Measurements from ENCODE around the gene FAM53A. TPM values are rescaled to one million over a fixed set of nuclear protein-coding genes. Genes with fewer than 3 reads are reported as not detected.
"Not testable (repeated sequence)": the region's sequence is repeated elsewhere in the genome, so short reads cannot be mapped to it uniquely, and the experiment has no call there.

FAM53A gene
- total RNA-seq, 2 donors from 2014 or later: 1.8 to 2.6 TPM

DNA sequence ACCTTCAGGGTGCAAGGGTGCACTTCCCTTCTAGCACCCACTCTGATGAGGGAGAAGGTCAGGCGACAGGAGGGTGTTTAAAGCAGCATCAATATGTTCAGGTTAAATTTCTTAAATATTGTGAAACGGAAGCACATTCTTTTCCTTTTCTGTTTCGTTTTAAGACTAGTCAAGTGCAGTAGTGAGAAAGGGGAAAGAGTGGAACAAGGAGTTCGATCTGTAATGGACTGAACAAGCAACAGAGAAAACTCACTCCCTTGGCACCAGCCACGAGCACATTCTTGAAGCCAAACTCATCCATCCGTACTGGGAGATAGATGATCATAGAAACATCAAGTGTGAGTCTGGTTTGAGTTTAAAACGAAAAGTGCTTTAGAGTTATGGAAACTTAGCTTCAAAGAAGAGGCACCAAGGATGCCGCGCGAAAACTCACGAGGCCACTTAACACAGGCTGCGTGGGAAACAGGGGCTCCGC is 815 bp downstream of the FAM53A start:
- Mint-ChIP-seq H3K4me3 (peak overlapping the region; percentile 83), H3K4me1 (peaks cover 11% of the 10 kb centered on the region), H3K9me3 (no peaks in the 10 kb centered on the region), H3K27me3 (no peaks in the 10 kb centered on the region), H3K36me3 (ENCODE audit: low read depth) (no peaks in the 10 kb centered on the region), H3K27ac (peak overlapping the region; percentile 56)
- ATAC-seq (replicated peaks): no peak

DNA sequence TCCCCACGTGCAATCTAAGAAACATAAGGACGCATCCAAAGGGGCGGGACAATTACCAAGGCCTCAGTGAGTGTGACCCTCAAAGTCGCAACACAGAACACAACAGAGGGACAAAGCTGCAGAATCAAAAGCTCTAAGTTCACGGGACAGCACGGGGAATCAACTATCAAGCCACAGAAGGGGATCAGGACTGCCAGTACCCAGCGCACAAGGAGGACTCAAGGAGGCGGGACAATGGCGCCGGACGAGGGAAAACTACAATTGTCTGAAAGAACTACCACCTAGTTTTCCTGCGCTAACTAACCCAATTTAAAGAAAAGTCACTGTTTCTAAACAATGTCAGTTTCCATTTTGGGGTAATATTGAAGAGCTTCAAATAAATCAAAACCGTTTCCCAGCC is 1.3 kb downstream of the FAM53A start:
- Mint-ChIP-seq H3K9me3 (no peaks in the 10 kb centered on the region), H3K4me1 (peaks cover 11% of the 10 kb centered on the region), H3K27me3 (no peaks in the 10 kb centered on the region), H3K4me3 (peak overlapping the region; percentile 83), H3K27ac (peak overlapping the region; percentile 56), H3K36me3 (ENCODE audit: low read depth) (no peaks in the 10 kb centered on the region)
- no peak for ATAC-seq (replicated peaks)

DNA sequence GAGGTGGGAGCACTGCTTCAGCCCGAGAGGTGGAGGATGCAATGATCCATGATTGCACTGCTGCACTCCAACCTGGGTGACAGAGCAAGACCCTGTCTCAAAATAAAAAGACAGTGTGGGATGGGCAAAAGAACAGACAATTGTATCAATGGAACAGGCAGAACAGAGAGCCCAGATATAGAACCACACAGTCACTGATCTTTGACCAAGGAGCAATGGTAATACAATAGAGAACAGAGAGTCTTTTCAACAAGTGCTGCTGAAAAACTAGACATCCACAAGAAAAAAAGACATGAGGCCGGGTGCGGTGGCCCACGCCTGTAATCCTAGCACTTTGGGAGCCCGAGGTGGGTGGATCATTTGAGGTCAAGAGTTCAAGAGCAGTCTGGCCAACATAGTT is 5.9 kb downstream of the FAM53A start:
- Mint-ChIP-seq H3K36me3 (ENCODE audit: low read depth) (no peaks in the 10 kb centered on the region), H3K4me1 (peaks cover 8% of the 10 kb centered on the region), H3K4me3 (no peak overlapping the region), H3K27me3 (no peaks in the 10 kb centered on the region), H3K27ac (no peak overlapping the region), H3K9me3 (no peaks in the 10 kb centered on the region)
- ATAC-seq (replicated peaks): no peak

DNA sequence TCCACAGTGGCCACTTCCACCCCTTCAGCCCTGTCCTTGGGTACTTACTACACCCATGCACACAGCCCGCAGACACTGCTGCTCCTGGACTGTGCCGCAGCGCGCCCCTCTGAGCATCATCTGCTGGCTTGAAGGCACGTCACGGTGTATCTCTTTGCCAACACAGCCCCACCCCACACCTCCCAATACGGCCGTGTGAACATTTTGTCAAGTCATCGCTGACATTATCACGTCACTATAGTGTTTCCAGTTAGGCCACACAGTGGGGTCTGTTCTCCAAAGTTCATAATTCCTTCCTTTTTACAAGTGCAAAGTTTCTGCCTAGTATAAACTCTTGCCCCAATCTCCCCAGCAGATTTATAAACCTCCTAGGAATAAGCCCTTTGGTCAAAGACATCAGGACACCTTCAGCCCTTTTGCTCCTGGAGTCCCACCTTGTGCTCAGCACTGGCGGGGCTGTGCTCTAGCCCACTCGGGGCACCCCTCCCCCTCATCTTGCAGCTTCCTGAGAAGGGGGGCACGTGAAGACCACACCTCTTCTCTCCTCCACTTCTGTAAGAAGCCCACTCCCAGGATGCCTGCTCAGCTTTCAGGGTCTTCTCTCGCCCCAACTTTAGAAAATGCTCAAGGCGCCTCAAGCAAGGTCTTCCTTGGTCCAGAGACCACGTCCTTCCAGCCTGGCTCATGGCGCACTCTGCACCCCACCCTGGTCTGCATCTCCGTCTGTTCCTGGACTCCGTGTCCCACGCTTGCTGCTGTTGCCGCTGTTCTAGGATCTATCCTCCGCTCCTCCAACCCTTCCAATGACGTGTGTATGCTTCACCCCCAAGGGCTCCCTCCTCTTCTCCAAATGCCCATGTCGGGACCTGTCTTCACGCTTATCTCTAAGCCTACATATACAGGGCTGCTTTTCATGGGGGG is 7.2 kb downstream of the FAM53A start:
- H3K36me3 Mint-ChIP-seq (ENCODE audit: low read depth): no peaks in the 10 kb centered on the region
- H3K4me3 Mint-ChIP-seq: no peak overlapping the region
- ATAC-seq (replicated peaks): no peak
- H3K27me3 Mint-ChIP-seq: no peaks in the 10 kb centered on the region
- peak overlapping the region; percentile 25 for H3K27ac Mint-ChIP-seq
- no peaks in the 10 kb centered on the region for H3K9me3 Mint-ChIP-seq
- no peaks in the 10 kb centered on the region for H3K4me1 Mint-ChIP-seq

DNA sequence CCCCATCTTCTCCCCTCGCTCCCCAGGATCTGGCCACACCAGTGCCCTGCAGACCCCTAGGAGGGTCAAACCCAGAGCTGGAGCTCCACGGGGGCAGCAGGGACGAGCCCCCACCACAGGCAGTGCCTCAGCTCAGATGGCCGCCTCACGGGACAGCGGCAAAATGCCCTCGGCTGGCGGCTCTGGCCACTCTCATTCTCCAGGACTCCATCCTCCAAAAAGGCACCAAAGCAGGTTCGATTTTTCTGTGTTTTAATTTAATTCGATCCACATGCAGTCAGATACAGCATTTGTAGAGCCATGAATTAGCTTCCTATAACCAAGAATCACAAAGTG is 8.3 kb downstream of the FAM53A start:
- ATAC-seq (replicated peaks): no peak
- no peak overlapping the region for H3K4me3 Mint-ChIP-seq
- no peak overlapping the region for H3K27ac Mint-ChIP-seq
- no peaks in the 10 kb centered on the region for H3K36me3 Mint-ChIP-seq (ENCODE audit: low read depth)
- H3K27me3 Mint-ChIP-seq: no peaks in the 10 kb centered on the region
- no peaks in the 10 kb centered on the region for H3K4me1 Mint-ChIP-seq
- H3K9me3 Mint-ChIP-seq: no peaks in the 10 kb centered on the region

DNA sequence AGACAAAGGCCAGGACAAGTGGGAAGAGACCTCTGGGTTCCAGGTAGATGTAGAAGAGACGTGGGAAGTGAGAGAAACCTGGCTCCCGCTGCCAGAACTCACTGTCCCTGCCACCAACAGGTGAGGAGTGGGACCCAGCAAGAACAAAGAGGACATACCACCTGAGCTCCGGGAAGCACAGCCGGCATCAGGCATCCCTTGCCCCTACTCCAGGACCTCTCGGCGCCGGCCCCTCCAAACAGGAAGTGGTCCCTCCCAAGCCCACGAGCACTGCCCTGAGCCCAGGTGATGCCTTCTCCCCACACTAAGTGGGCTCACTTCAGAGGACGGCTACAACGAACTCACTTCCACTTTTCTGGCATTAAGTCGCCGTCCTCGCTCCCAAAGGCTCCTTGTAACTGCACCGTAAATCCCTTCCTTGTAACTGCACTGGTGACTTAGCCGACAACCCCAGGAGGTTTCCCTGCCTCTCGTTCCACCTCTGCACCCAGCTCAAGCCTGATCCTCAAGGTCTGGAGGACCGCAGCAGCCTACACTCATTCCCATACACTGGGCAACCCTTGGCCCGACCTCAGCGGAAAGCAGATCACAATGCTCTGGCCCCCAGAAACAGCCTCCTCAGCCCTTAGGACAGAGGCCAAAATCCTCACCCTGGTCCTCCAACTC is 8.8 kb downstream of the FAM53A start:
- Mint-ChIP-seq H3K9me3 (no peaks in the 10 kb centered on the region), H3K4me3 (no peak overlapping the region), H3K27me3 (no peaks in the 10 kb centered on the region), H3K36me3 (ENCODE audit: low read depth) (no peaks in the 10 kb centered on the region), H3K4me1 (no peaks in the 10 kb centered on the region), H3K27ac (no peak overlapping the region)
- ATAC-seq (replicated peaks): no peak

DNA sequence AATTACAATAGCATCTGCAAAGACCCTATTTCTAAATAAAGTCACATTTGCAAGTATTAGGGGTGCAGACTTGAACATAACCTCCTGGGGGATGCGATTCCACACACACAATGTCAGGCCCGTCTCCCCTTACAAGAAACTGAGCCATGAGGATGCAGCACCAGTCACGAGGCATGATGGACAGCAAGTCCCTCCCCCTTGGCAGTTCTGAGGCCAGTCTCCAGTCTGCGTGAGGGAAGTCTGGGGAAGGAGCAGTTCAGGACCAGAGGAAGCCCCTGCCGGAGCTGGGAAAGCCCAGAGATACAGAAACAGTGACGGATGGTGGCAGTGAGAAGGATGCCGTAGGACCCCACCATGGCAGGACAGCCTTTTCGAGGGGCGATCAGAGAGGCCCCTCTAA is 9.4 kb downstream of the FAM53A start:
- Mint-ChIP-seq H3K4me3 (no peak overlapping the region), H3K36me3 (ENCODE audit: low read depth) (no peaks in the 10 kb centered on the region), H3K9me3 (no peaks in the 10 kb centered on the region), H3K4me1 (no peaks in the 10 kb centered on the region), H3K27me3 (no peaks in the 10 kb centered on the region), H3K27ac (no peak overlapping the region)
- ATAC-seq (replicated peaks): no peak

DNA sequence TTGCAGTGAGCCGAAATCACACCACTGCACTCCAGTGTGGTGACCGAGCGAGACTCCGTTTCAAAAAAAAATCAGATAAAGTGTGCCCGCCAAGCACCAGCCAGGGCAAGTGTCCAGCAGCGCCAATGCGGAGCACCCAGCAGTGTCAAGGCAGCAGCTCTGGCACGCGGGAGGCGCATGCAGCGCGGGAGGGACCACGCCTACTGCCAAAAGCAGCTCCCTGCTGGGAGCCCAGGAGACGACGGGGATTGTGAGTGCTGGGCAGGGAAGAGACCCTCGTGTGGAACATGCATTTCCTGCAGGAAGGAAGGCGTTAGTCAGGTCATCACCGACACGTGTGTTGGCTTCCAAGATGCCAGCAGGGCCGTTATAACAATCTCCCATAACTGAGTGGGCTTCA is 10.4 kb downstream of the FAM53A start:
- no peak for ATAC-seq (replicated peaks)
- Mint-ChIP-seq H3K27ac (no peak overlapping the region), H3K27me3 (no peaks in the 10 kb centered on the region), H3K9me3 (no peaks in the 10 kb centered on the region), H3K4me1 (no peaks in the 10 kb centered on the region), H3K36me3 (ENCODE audit: low read depth) (no peaks in the 10 kb centered on the region), H3K4me3 (no peak overlapping the region)

DNA sequence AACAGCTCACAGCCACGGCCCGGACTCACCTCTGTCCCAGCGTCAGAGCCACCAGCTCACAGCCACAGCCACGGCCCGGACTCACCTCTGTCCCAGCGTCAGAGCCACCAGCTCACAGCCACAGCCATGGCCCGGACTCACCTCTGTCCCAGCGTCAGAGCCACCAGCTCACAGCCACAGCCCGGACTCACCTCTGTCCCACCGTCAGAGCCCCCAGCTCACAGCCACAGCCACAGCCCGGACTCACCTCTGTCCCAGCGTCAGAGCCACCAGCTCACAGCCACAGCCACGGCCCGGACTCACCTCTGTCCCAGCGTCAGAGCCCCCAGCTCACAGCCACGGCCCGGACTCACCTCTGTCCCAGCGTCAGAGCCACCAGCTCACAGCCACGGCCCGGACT is 13.1 kb downstream of the FAM53A start:
- H3K4me1 Mint-ChIP-seq; H3K4me3 Mint-ChIP-seq; H3K27me3 Mint-ChIP-seq; H3K9me3 Mint-ChIP-seq; ATAC-seq (replicated peaks); H3K27ac Mint-ChIP-seq; H3K36me3 Mint-ChIP-seq (ENCODE audit: low read depth): not testable (repeated sequence)

DNA sequence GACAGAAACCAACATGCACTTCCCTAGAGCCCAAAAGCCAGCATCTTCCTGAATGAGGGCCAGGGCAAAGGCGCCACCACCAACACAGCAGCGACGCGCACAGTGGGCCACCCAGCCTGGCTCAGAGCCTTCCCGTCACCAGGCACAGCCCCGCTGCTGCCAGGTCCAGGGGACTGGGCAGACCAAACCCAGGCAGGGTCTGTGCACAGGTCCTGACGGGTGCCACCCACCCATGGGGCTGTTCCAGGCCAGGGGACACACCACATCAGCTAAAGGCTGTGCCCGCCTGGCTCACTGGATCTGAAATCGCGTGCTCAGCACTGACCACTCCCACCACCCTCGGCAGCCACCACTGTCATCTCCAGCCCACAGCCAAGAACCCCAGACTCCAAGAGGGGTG is 13.8 kb downstream of the FAM53A start:
- ATAC-seq (replicated peaks): no peak
- H3K27me3 Mint-ChIP-seq: no peaks in the 10 kb centered on the region
- H3K4me1 Mint-ChIP-seq: no peaks in the 10 kb centered on the region
- H3K36me3 Mint-ChIP-seq (ENCODE audit: low read depth): no peaks in the 10 kb centered on the region
- no peaks in the 10 kb centered on the region for H3K9me3 Mint-ChIP-seq
- H3K27ac Mint-ChIP-seq: no peak overlapping the region
- no peak overlapping the region for H3K4me3 Mint-ChIP-seq

DNA sequence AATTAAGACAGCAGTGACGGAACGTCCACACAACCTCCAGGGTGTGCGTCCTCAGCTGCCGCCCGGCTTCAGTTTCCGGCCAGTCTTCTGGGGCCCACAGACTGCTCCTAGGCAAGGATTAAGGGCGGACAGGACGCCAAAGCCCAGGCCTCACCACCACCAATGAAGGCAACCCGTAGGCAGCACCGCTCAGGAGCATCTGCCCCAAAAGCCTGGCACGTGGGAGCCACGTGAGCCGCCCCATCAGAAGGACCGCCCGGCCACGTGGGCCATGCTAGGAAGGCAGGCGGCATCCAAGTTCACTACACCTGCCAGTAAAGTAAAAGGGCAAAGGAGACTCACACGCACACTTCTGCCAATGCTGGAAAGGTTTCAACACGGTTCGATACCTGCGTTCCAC is 14.3 kb downstream of the FAM53A start:
- Mint-ChIP-seq H3K4me3 (no peak overlapping the region), H3K27ac (no peak overlapping the region), H3K9me3 (no peaks in the 10 kb centered on the region), H3K27me3 (no peaks in the 10 kb centered on the region), H3K36me3 (ENCODE audit: low read depth) (no peaks in the 10 kb centered on the region), H3K4me1 (no peaks in the 10 kb centered on the region)
- ATAC-seq (replicated peaks): no peak

DNA sequence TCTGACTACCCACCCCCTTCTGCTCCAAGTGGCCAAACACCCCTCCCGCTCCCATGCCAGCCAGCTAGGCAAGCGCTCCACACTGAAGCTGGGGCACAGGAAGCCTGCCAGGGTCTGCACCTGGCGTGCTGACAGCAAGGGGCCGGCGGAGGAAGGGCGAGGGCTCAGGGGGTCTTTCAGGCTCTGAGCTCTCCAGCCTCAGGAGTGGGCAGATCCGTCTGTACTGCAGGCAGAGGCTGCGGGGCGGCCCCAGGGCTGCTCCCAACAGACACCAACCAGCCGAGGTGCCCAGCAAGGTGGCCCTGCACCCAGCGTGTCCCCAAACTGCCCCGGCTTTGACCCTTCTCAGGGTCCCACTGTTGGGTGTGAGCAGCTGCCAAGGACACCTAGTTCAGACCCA is 14.8 kb downstream of the FAM53A start:
- Mint-ChIP-seq H3K36me3 (ENCODE audit: low read depth) (no peaks in the 10 kb centered on the region), H3K4me3 (no peak overlapping the region), H3K4me1 (no peaks in the 10 kb centered on the region), H3K27ac (no peak overlapping the region), H3K9me3 (no peaks in the 10 kb centered on the region), H3K27me3 (no peaks in the 10 kb centered on the region)
- ATAC-seq (replicated peaks): no peak

DNA sequence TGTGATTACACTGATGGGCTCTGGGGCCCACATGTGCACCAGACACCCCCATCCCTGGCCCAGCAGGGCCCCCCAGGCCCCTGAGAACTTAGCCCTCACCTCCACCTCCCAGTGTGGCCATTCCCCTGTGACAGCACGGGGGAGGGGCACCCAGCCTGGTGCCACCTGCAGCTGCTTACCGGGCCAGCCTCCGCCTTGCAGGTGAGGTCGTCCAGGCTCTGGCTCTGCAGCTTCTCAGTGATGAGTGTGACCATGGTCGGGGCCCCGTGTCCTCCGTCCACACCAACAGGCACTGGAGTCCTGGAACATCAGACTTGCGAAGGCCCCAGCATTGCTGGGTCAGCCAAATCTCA is 15.6 kb downstream of the FAM53A start:
- no peak overlapping the region for H3K27ac Mint-ChIP-seq
- H3K27me3 Mint-ChIP-seq: no peaks in the 10 kb centered on the region
- H3K4me3 Mint-ChIP-seq: no peak overlapping the region
- ATAC-seq (replicated peaks): no peak
- H3K9me3 Mint-ChIP-seq: no peaks in the 10 kb centered on the region
- no peaks in the 10 kb centered on the region for H3K4me1 Mint-ChIP-seq
- no peaks in the 10 kb centered on the region for H3K36me3 Mint-ChIP-seq (ENCODE audit: low read depth)

DNA sequence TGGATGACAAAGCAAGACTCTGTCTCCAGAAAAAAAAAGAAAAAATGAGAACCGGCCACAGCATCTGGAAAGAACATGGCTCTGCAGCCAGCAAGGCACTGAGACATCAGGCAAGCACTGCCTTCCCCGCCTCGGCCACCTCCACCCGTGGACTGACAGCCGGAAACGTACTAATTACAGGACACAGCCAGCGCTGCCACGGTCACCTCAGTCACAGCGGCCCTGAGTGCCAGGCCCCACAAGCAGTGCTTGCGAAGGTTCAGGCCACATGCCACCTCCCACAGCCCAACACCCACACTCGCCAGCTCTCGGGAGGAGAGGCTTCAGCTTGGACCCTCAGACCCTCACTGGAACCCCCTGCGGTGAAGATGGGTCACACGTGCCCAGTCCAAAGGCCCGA is 16.8 kb downstream of the FAM53A start:
- ATAC-seq (replicated peaks): no peak
- no peak overlapping the region for H3K27ac Mint-ChIP-seq
- H3K4me1 Mint-ChIP-seq: no peaks in the 10 kb centered on the region
- no peak overlapping the region for H3K4me3 Mint-ChIP-seq
- H3K36me3 Mint-ChIP-seq (ENCODE audit: low read depth): no peaks in the 10 kb centered on the region
- no peaks in the 10 kb centered on the region for H3K27me3 Mint-ChIP-seq
- no peaks in the 10 kb centered on the region for H3K9me3 Mint-ChIP-seq

DNA sequence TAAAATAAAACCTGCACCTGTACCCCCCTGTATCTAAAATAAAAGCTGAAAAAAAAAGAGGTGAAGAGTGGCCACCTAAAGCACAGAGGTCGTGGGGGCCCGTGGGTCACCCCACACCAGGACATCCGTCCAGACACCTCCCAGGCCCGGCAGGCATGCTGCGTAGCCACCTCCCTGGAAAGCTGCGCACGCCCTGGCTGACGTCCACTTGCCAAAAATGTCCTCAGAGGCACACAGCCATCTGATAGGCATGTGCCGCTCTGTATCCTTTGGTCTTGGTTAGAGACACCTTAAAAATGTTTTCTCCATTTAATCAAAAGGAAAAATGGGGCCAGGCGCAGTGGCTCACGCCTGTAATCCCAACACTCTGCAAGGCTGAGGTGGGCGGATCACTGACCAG is 17.7 kb downstream of the FAM53A start:
- no peaks in the 10 kb centered on the region for H3K27me3 Mint-ChIP-seq
- H3K4me1 Mint-ChIP-seq: no peaks in the 10 kb centered on the region
- no peak for ATAC-seq (replicated peaks)
- H3K36me3 Mint-ChIP-seq (ENCODE audit: low read depth): no peaks in the 10 kb centered on the region
- no peak overlapping the region for H3K4me3 Mint-ChIP-seq
- H3K27ac Mint-ChIP-seq: no peak overlapping the region
- H3K9me3 Mint-ChIP-seq: no peaks in the 10 kb centered on the region
